8988T (cell line): ENCODE measurements around the gene SLC47A1.
"Not testable (repeated sequence)": the region's sequence is repeated elsewhere in the genome, so short reads cannot be mapped to it uniquely, and the experiment has no call there.

ENCODE experiments used
- DNase-seq: peaks from one replicate; pipeline ENCODE4 v3.0.0; 2011

SLC47A1 gene

GRCh38 chr17:19523690-19524089, 10.0 kb upstream of the SLC47A1 start:
- no peak for DNase-seq

GRCh38 chr17:19526950-19527349, 6.7 kb upstream of the SLC47A1 start:
- DNase-seq: not testable (repeated sequence)

- no peak for DNase-seq
Observed at GRCh38 chr17:19531780-19532501, 1.7 kb upstream of the SLC47A1 start.

- DNase-seq: no peak
Observed at GRCh38 chr17:19533036-19533717, 477 bp upstream of the SLC47A1 start.

GRCh38 chr17:19534562-19535149, 1.0 kb downstream of the SLC47A1 start:
- DNase-seq: no peak

- DNase-seq: no peak
Observed at GRCh38 chr17:19537111-19537510, 3.5 kb downstream of the SLC47A1 start.

GRCh38 chr17:19538095-19539039, 4.7 kb downstream of the SLC47A1 start:
- no peak for DNase-seq

GRCh38 chr17:19539040-19539399, 5.4 kb downstream of the SLC47A1 start:
- no peak for DNase-seq

- DNase-seq: no peak
Observed at GRCh38 chr17:19539841-19540311, 6.2 kb downstream of the SLC47A1 start.

GRCh38 chr17:19540706-19541370, 7.2 kb downstream of the SLC47A1 start:
- no peak for DNase-seq

- DNase-seq: no peak
Observed at GRCh38 chr17:19541445-19541844, 7.8 kb downstream of the SLC47A1 start.

- no peak for DNase-seq
Observed at GRCh38 chr17:19542247-19542646, 8.6 kb downstream of the SLC47A1 start.

- no peak for DNase-seq
Observed at GRCh38 chr17:19544366-19544765, 10.7 kb downstream of the SLC47A1 start.

GRCh38 chr17:19546289-19547065, 12.8 kb downstream of the SLC47A1 start:
- no peak for DNase-seq

GRCh38 chr17:19549746-19550623, 16.3 kb downstream of the SLC47A1 start:
- DNase-seq: no peak

- no peak for DNase-seq
Observed at GRCh38 chr17:19551165-19551564, 17.5 kb downstream of the SLC47A1 start.

- DNase-seq: no peak
Observed at GRCh38 chr17:19551591-19552148, 18.0 kb downstream of the SLC47A1 start.

GRCh38 chr17:19553036-19553435, 19.4 kb downstream of the SLC47A1 start:
- no peak for DNase-seq

- no peak for DNase-seq
Observed at GRCh38 chr17:19554393-19554792, 20.7 kb downstream of the SLC47A1 start.

- no peak for DNase-seq
Observed at GRCh38 chr17:19555746-19556145, 22.1 kb downstream of the SLC47A1 start.
